Endothelial cell of umbilical vein (primary cell): ENCODE data around the gene FARP1. TPM values are rescaled to one million over a fixed set of nuclear protein-coding genes. Genes with fewer than 3 reads are reported as not detected.

Experiments
- BruUV-seq: library from RNA; stranded (reverse); fragments of 400-500 nt; replicated peaks from 2 replicates; lab custom pipeline; 2021; lab: Mats Ljungman, UMichigan
- CTCF ChIA-PET: fragments of 300-600, 350-600 bp; sonication (Branson Sonifier 250); formaldehyde crosslinking; loops from one replicate; lab custom pipeline; 2021; ENCODE audit warnings: antibody characterized with exemption, inconsistent platforms; lab: Charles Lee
- POLR2A ChIA-PET: fragments of 300-600, 350-600 bp; sonication (Branson Sonifier 250); formaldehyde crosslinking; loops from one replicate; lab custom pipeline; 2021; ENCODE audit warnings: antibody characterized with exemption, inconsistent platforms; lab: Charles Lee
- DNase-seq: peaks from one replicate; pipeline ENCODE4 v3.0.0-alpha.2; 2011; ENCODE audit warnings: low read depth, low spot score
- FAIRE-seq: peaks from 2 replicates; lab custom pipeline; 2011; peaks lifted over from hg19 to GRCh38; lab: Jason Lieb, UNC
- H2AFZ ChIP-seq: 2 replicates; pipeline ENCODE4 v1.6.0; 2012; ENCODE audit warnings: low read depth, low read length, control low read depth, inconsistent platforms
- H3K27ac ChIP-seq: 2 replicates; pipeline ENCODE4 v1.5.1; 2011; ENCODE audit warnings: low read depth, mild to moderate bottlenecking, control low read depth, low read length, moderate library complexity; ENCODE audit not compliant: insufficient read depth
- H3K27me3 ChIP-seq, 2 experiments: 2 replicates each; pipeline versions ENCODE4 v1.6.0 to v1.6.1; 2011; ENCODE audit warnings: low read length in 2 of 2, mixed read lengths in 1 of 2; ENCODE audit not compliant: control insufficient read depth in 2 of 2, insufficient read depth in 2 of 2
- H3K36me3 ChIP-seq, 2 experiments: 2 replicates in 1 of 2; 3 replicates in 1 of 2; pipeline ENCODE4 v1.5.1; 2011; ENCODE audit warnings: low read length in 2 of 2, mild to moderate bottlenecking in 1 of 2, moderate library complexity in 1 of 2; ENCODE audit not compliant: control insufficient read depth in 2 of 2, insufficient read depth in 2 of 2; ENCODE audit errors: extremely low read depth in 1 of 2
- H3K4me1 ChIP-seq: 3 replicates; pipeline ENCODE4 v1.5.1; 2011; ENCODE audit warnings: mild to moderate bottlenecking, low read length; ENCODE audit not compliant: control insufficient read depth, insufficient read depth; ENCODE audit errors: extremely low read depth
- H3K4me2 ChIP-seq: 2 replicates; pipeline ENCODE4 v1.6.1; 2011; ENCODE audit warnings: low read length, control low read depth, mixed read lengths; ENCODE audit not compliant: insufficient read depth
- H3K4me3 ChIP-seq, 3 experiments: fragments of 200-600 bp in 1 of 3; sonication (generic), shearing (Covaris generic) in 1 of 3; replicated peaks in 1 of 3; 2 replicates each; pipeline ENCODE4 v1.5.1; 2011 to 2016; ENCODE audit warnings: control low read depth in 3 of 3, low read length in 3 of 3, mild to moderate bottlenecking in 2 of 3, inconsistent platforms in 1 of 3, low read depth in 1 of 3, moderate library complexity in 1 of 3; ENCODE audit not compliant: insufficient read depth in 1 of 3
- H3K79me2 ChIP-seq: 2 replicates; pipeline ENCODE4 v1.6.0; 2012; ENCODE audit warnings: low read length, inconsistent platforms; ENCODE audit not compliant: control insufficient read depth, insufficient read depth
- H3K9ac ChIP-seq: replicated peaks from 2 replicates; pipeline ENCODE3; 2011; ENCODE audit warnings: low read length, control low read depth; ENCODE audit not compliant: insufficient read depth; ENCODE audit errors: extremely low read depth
- H3K9me1 ChIP-seq: replicated peaks from 3 replicates; pipeline ENCODE4 v1.6.0; 2011; ENCODE audit warnings: mild to moderate bottlenecking, low read length; ENCODE audit not compliant: control insufficient read depth, insufficient read depth; ENCODE audit errors: extremely low read depth
- H3K9me3 ChIP-seq: replicated peaks from 2 replicates; pipeline ENCODE4 v1.5.1; 2012; ENCODE audit warnings: low read length, inconsistent platforms; ENCODE audit not compliant: control insufficient read depth, insufficient read depth
- H4K20me1 ChIP-seq: replicated peaks from 2 replicates; pipeline ENCODE3; 2011; ENCODE audit warnings: mild to moderate bottlenecking, low read length; ENCODE audit not compliant: control insufficient read depth, insufficient read depth; ENCODE audit errors: extremely low read depth
- EZH2 ChIP-seq: IDR thresholded peaks from 2 replicates; pipeline ENCODE4 v1.6.1; 2012; ENCODE audit warnings: borderline replicate concordance, low read depth, mild to moderate bottlenecking, moderate library complexity, low read length, inconsistent platforms; ENCODE audit not compliant: severe bottlenecking
- FOS ChIP-seq: IDR thresholded peaks from 2 replicates; pipeline ENCODE4 v1.6.1; 2011; ENCODE audit warnings: mild to moderate bottlenecking, low read length, moderate library complexity, borderline replicate concordance; ENCODE audit not compliant: insufficient read depth
- GATA2 ChIP-seq: IDR thresholded peaks from 2 replicates; pipeline ENCODE4 v1.7.0; 2011; ENCODE audit warnings: low read depth, mild to moderate bottlenecking, moderate library complexity, mixed read lengths, low read length; ENCODE audit not compliant: insufficient read length, insufficient read depth
- JUN ChIP-seq: IDR thresholded peaks from 2 replicates; pipeline ENCODE4 v1.6.1; 2011; ENCODE audit warnings: borderline replicate concordance, low read depth; ENCODE audit not compliant: insufficient read length, insufficient read depth
- MYC ChIP-seq: IDR thresholded peaks from one replicate; pipeline ENCODE4 v1.6.1; 2011; ENCODE audit warnings: mild to moderate bottlenecking, low read depth, low read length
- POLR2A ChIP-seq: IDR thresholded peaks from 2 replicates; pipeline ENCODE4 v1.6.1; 2012; ENCODE audit warnings: low read depth, mild to moderate bottlenecking, control low read depth, low read length
- POLR2AphosphoS5 ChIP-seq: IDR thresholded peaks from 2 replicates; pipeline ENCODE4 v1.6.1; 2012; ENCODE audit warnings: low read depth, mild to moderate bottlenecking, control low read depth, low read length, moderate library complexity; ENCODE audit not compliant: insufficient read depth
- dilution Hi-C: fragments of 300-500 bp; cut with MboI; formaldehyde crosslinking; loops from one replicate; pipeline ENCODE4 v1.15.0; 2019; ENCODE audit warnings: low sequenced_read_pairs; ENCODE audit not compliant: extremely low pct_ligation_motif_present
- intact Hi-C: fragments of 100-400 bp; cut with micrococcal nuclease; formaldehyde crosslinking; loops from one replicate; pipeline ENCODE4 v1.10.0; 2022
- polyA plus RNA-seq, 4 experiments: library from polyadenylated mRNA; depleted of rRNA in 3 of 4; stranded (reverse) in 3 of 4; unstranded in 1 of 4; fragments of >200 nt; gene quantifications; 2 replicates each; pipeline versions ENCODE4 v1.2.1 to v1.2.3, GENCODE V29; 2011 to 2012; ENCODE audit warnings: missing spikeins in 1 of 4
- total RNA-seq: library from RNA; stranded (reverse); gene quantifications from 2 replicates; pipeline ENCODE4 v1.2.3, GENCODE V29; 2021
- TF ChIP-seq, protein P1 (sequence below): IDR thresholded peaks from 2 replicates; pipeline ENCODE4 v1.6.1; 2011; ENCODE audit not compliant: insufficient read depth, insufficient read length
- TF ChIP-seq, protein P2 (sequence below), 2 donors: IDR thresholded peaks; 1 replicate in 1 of 2; 2 replicates in 1 of 2; pipeline ENCODE4 v1.5.1; 2011; ENCODE audit warnings: low read length in 2 of 2, mild to moderate bottlenecking in 2 of 2, moderate library complexity in 2 of 2, control low read depth in 1 of 2, inconsistent platforms in 1 of 2, low read depth in 1 of 2; ENCODE audit not compliant: insufficient read depth in 1 of 2; ENCODE audit errors: extremely low read depth in 1 of 2

FARP1 gene
- total and polyA plus RNA-seq, 2 donors (not counting 3 experiments of a cell fraction or from before 2014, with no cell fraction given) = 19.0 to 77.7 TPM

- H3K9me3 ChIP-seq = no peaks in the 10 kb centered on the region
- H3K36me3 ChIP-seq = no peaks in the 10 kb centered on the region
- FAIRE-seq (peak; percentile 37), DNase-seq (peak; percentile 43)
- intact Hi-C loops (no loop called here), dilution Hi-C loops (no loop called here)
- no peak overlapping the region for H3K9ac ChIP-seq
- no peaks in the 10 kb centered on the region for H3K9me1 ChIP-seq
- no peaks in the 10 kb centered on the region for H3K4me1 ChIP-seq
- H3K4me2 ChIP-seq = no peak overlapping the region
- H3K27me3 ChIP-seq = no peaks in the 10 kb centered on the region
- no peaks in the 10 kb centered on the region for H4K20me1 ChIP-seq
- ChIA-PET POLR2A (interaction anchor here (0.9 kb wide), 1 partner anchor 10 kb away, joined by 3 read pairs; no protein-coding TSS in a partner anchor), CTCF (interaction anchor here (0.7 to 2.4 kb wide), 2 partner anchors 9 kb away, joined by 3 to 10 read pairs; no protein-coding TSS in a partner anchor)
- H3K4me3 ChIP-seq = no peak overlapping the region
- TF ChIP-seq POLR2A (no peak), JUN (no peak), GATA2 (no peak), MYC (no peak), POLR2AphosphoS5 (no peak), EZH2 (no peak), FOS (no peak)
- TF ChIP-seq, protein P1, sequence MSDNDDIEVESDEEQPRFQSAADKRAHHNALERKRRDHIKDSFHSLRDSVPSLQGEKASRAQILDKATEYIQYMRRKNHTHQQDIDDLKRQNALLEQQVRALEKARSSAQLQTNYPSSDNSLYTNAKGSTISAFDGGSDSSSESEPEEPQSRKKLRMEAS = no peak
- TF ChIP-seq, protein P2, sequence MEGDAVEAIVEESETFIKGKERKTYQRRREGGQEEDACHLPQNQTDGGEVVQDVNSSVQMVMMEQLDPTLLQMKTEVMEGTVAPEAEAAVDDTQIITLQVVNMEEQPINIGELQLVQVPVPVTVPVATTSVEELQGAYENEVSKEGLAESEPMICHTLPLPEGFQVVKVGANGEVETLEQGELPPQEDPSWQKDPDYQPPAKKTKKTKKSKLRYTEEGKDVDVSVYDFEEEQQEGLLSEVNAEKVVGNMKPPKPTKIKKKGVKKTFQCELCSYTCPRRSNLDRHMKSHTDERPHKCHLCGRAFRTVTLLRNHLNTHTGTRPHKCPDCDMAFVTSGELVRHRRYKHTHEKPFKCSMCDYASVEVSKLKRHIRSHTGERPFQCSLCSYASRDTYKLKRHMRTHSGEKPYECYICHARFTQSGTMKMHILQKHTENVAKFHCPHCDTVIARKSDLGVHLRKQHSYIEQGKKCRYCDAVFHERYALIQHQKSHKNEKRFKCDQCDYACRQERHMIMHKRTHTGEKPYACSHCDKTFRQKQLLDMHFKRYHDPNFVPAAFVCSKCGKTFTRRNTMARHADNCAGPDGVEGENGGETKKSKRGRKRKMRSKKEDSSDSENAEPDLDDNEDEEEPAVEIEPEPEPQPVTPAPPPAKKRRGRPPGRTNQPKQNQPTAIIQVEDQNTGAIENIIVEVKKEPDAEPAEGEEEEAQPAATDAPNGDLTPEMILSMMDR (IDR thresholded peaks at IDR 0.05; ENCODE audit: extremely low read depth in 1 of 2, insufficient read depth in 1 of 2, low read depth in 1 of 2, low read length in 2 of 2) = no peak
- no peak overlapping the region for H2AFZ ChIP-seq
- no TSS peak for BruUV-seq
- no peaks in the 10 kb centered on the region for H3K79me2 ChIP-seq
- H3K27ac ChIP-seq = no peak overlapping the region
Observed at GRCh38 chr13:98278068-98278724, 135.3 kb downstream of the FARP1 start.
